ENCODE measurements around the gene RCOR2. TPM values are rescaled to one million over a fixed set of nuclear protein-coding genes. Genes with fewer than 3 reads are reported as not detected.

The RCOR2 gene
- total and polyA plus RNA-seq, 2 of the 13 experiments (the other 11 are each of a cell fraction or from before 2014, with no cell fraction given): 8.3 to 8.5 TPM

GRCh38 chr11:63888170-63889086 lies 28.5 kb downstream of the RCOR2 start (continued):
- peak; percentile 72 for TF ChIP-seq XRCC5 (optimal IDR thresholded peaks at IDR 0.05; ENCODE audit: low read length)
- TF ChIP-seq THAP8 (CRISPR knock-in tag; IDR thresholded peaks at IDR 0.05; ENCODE audit: borderline replicate concordance): 0 out of 2 replicates have a peak, but pooled peaks have one; percentile 51
- TF ChIP-seq ZFP90 (CRISPR knock-in tag; IDR thresholded peaks at IDR 0.05; ENCODE audit: borderline replicate concordance): peak; percentile 82; the same call in 1 of the 2 replicates
- no peak for TF ChIP-seq REL (CRISPR knock-in tag; conservative IDR thresholded peaks at IDR 0.05)
- TF ChIP-seq NCOA1 (CRISPR knock-in tag; IDR thresholded peaks at IDR 0.05): no peak
- peak; percentile 25; the same call in 1 of the 2 replicates for TF ChIP-seq NFYB (CRISPR knock-in tag; IDR thresholded peaks at IDR 0.05)
- peak; percentile 65; the same call in 1 of the 2 replicates for TF ChIP-seq ZFP41 (CRISPR knock-in tag; IDR thresholded peaks at IDR 0.05; ENCODE audit: borderline replicate concordance)
- no peak for TF ChIP-seq ZNF468 (CRISPR knock-in tag; IDR thresholded peaks at IDR 0.05)
- peak; percentile 51; the same call in 1 of the 2 replicates for TF ChIP-seq SNAPC2 (CRISPR knock-in tag; IDR thresholded peaks at IDR 0.05)
- TF ChIP-seq UBTF (CRISPR knock-in tag; IDR thresholded peaks at IDR 0.05): peak; percentile 82; the same call in 1 of the 2 replicates
- peak; percentile 61 for TF ChIP-seq ZNF781 (CRISPR knock-in tag; IDR thresholded peaks at IDR 0.05; ENCODE audit: borderline replicate concordance, not compliant biosample characterization)
- TF ChIP-seq SUZ12 (IDR thresholded peaks at IDR 0.05; ENCODE audit: low read depth, low read length): no peak
- no peak for TF ChIP-seq ZNF296 (CRISPR knock-in tag; conservative IDR thresholded peaks at IDR 0.05)
- TF ChIP-seq BCL6 (CRISPR knock-in tag; IDR thresholded peaks at IDR 0.05): no peak
- peak; percentile 58 for TF ChIP-seq ZNF263 (CRISPR knock-in tag; IDR thresholded peaks at IDR 0.05)
- no peak for TF ChIP-seq PRDM4 (CRISPR knock-in tag; IDR thresholded peaks at IDR 0.05; ENCODE audit: borderline replicate concordance)
- TF ChIP-seq HOXA5 (CRISPR knock-in tag; IDR thresholded peaks at IDR 0.05): 0 out of 2 replicates have a peak, but pooled peaks have one; percentile 45
- peak; percentile 78 for TF ChIP-seq IKZF5 (CRISPR knock-in tag; IDR thresholded peaks at IDR 0.05)
- TF ChIP-seq ZNF501 (CRISPR knock-in tag; IDR thresholded peaks at IDR 0.05): peak; percentile 58; the same call in 1 of the 2 replicates
- TF ChIP-seq HBP1 (CRISPR knock-in tag; IDR thresholded peaks at IDR 0.05; ENCODE audit: low read depth): peak; percentile 93

Data from HepG2 (cell line).